ENCODE results near the gene ITGAE. TPM values are rescaled to one million over a fixed set of nuclear protein-coding genes. Genes with fewer than 3 reads are reported as not detected.
A peak's percentile ranks its signal among the peaks of the same experiment; 100 is the strongest.

Gene ITGAE
- total RNA-seq, 1 donor from 2014 or later: 17.1 TPM

- DNase-seq (ENCODE audit: low read depth) (peak; percentile 56), FAIRE-seq (no peak)
- no peak overlapping the region for H3K4me3 ChIP-seq (ENCODE audit: low read depth, low read length)
- peaks cover 15% of the 10 kb centered on the region for H3K36me3 ChIP-seq (ENCODE audit: control insufficient read depth, insufficient read depth, low read length)
- TF ChIP-seq, protein P1, sequence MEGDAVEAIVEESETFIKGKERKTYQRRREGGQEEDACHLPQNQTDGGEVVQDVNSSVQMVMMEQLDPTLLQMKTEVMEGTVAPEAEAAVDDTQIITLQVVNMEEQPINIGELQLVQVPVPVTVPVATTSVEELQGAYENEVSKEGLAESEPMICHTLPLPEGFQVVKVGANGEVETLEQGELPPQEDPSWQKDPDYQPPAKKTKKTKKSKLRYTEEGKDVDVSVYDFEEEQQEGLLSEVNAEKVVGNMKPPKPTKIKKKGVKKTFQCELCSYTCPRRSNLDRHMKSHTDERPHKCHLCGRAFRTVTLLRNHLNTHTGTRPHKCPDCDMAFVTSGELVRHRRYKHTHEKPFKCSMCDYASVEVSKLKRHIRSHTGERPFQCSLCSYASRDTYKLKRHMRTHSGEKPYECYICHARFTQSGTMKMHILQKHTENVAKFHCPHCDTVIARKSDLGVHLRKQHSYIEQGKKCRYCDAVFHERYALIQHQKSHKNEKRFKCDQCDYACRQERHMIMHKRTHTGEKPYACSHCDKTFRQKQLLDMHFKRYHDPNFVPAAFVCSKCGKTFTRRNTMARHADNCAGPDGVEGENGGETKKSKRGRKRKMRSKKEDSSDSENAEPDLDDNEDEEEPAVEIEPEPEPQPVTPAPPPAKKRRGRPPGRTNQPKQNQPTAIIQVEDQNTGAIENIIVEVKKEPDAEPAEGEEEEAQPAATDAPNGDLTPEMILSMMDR (IDR thresholded peaks at IDR 0.05; ENCODE audit: insufficient read depth, low read length, severe bottlenecking): no peak
- no peaks in the 10 kb centered on the region for H3K27me3 ChIP-seq (ENCODE audit: control insufficient read depth, insufficient read depth, low read length)
Measured at GRCh38 chr17:3808701-3809100, 7.7 kb upstream of the ITGAE start.

GRCh38 chr17:3805581-3805980, 4.6 kb upstream of the ITGAE start:
- Histone ChIP-seq H3K27me3 (ENCODE audit: control insufficient read depth, insufficient read depth, low read length) (no peaks in the 10 kb centered on the region), H3K36me3 (ENCODE audit: control insufficient read depth, insufficient read depth, low read length) (peaks cover 6% of the 10 kb centered on the region), H3K4me3 (ENCODE audit: low read depth, low read length) (no peak overlapping the region)
- no peak for FAIRE-seq
- TF ChIP-seq, protein P1 (IDR thresholded peaks at IDR 0.05; ENCODE audit: insufficient read depth, low read length, severe bottlenecking): no peak
- DNase-seq (ENCODE audit: low read depth): no peak

DNA sequence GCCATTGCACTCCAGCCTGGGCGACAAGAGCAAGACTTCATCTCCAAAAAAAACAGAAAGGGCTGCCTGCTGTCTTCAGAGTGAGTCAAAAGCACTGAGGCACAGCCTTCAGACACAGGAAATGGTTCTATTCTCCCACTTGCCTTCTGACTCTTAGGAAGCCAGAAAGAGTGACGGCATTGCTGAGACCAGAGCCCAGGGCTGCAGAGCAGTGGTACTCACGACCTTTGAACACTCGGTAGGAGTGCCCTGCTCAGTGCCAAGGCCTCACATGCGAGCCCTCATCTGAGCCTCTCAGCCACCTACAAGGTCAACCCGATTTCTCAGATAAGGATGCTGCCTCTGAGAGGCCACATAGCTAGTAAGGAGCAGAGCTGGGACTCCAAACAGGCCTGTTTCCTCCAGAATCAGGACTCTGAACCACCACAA, 3.5 kb upstream of the ITGAE start:
- peaks cover 4% of the 10 kb centered on the region for H3K36me3 ChIP-seq (ENCODE audit: control insufficient read depth, insufficient read depth, low read length)
- DNase-seq (ENCODE audit: low read depth): no peak
- TF ChIP-seq, protein P1 (IDR thresholded peaks at IDR 0.05; ENCODE audit: insufficient read depth, low read length, severe bottlenecking): no peak
- no peaks in the 10 kb centered on the region for H3K27me3 ChIP-seq (ENCODE audit: control insufficient read depth, insufficient read depth, low read length)
- no peak for FAIRE-seq
- H3K4me3 ChIP-seq (ENCODE audit: low read depth, low read length): no peak overlapping the region

- DNase-seq (ENCODE audit: low read depth): no peak
- no peak for FAIRE-seq
Measured at GRCh38 chr17:3803308-3803640, 2.3 kb upstream of the ITGAE start.

DNA sequence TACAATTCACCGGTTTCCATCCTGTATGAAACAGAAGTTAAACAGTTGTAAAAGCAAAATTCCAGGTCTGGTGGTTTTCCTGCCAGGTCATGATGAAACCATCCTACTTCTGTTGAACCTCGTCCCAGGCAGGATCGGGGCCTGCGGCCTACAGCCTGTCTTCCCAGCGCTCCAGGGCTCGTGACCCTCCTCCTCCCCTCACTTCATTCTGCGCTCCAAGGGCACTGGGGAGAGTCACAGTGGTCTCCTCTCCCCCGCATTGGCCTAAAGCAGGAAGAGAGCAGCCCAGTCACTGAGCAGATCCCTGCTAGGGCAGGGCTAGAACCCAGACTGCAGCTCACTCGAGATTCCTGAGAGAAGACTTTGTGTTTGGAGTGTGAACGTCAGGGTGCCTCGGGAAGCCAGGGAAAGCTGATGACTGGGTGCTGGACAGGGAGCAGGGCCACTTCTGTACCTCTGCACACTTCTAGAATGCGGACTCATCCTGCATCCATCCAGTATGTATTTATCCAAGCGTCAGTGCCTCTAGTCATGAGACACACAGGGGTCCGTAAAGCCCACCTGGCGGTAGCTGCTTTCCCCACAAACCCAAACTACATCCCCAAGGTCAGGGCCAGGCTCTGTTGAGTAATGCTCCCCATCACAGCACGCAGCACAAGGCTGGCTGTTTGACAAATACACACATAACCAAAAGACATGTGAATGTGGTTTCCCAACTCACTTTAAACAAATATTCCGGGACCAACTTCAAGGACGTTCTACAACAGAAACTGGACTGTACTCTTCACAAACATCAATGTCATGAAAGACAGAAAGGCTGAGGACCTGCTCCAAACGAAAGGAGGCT, 1.7 kb upstream of the ITGAE start:
- no peak for FAIRE-seq

More at GRCh38 chr17:3803308-3803640, 2.3 kb upstream of the ITGAE start:
- Histone ChIP-seq H3K4me3 (ENCODE audit: low read depth, low read length) (no peak overlapping the region), H3K36me3 (ENCODE audit: control insufficient read depth, insufficient read depth, low read length) (peaks cover 4% of the 10 kb centered on the region), H3K27me3 (ENCODE audit: control insufficient read depth, insufficient read depth, low read length) (no peaks in the 10 kb centered on the region)
- TF ChIP-seq, protein P1 (IDR thresholded peaks at IDR 0.05; ENCODE audit: insufficient read depth, low read length, severe bottlenecking): no peak

More for the DNA sequence above, 1.7 kb upstream of the ITGAE start:
- H3K4me3 ChIP-seq (ENCODE audit: low read depth, low read length): no peak overlapping the region
- TF ChIP-seq, protein P1 (IDR thresholded peaks at IDR 0.05; ENCODE audit: insufficient read depth, low read length, severe bottlenecking): no peak
- H3K36me3 ChIP-seq (ENCODE audit: control insufficient read depth, insufficient read depth, low read length): peaks cover 4% of the 10 kb centered on the region
- no peaks in the 10 kb centered on the region for H3K27me3 ChIP-seq (ENCODE audit: control insufficient read depth, insufficient read depth, low read length)
- peak; percentile 44 for DNase-seq (ENCODE audit: low read depth)

Measured in bronchial epithelial cell (primary cell).